Caki2 (cell line): ENCODE measurements around the gene PIK3R6. TPM values are rescaled to one million over a fixed set of nuclear protein-coding genes. Genes with fewer than 3 reads are reported as not detected.

Experiments
- DNase-seq: peaks from one replicate; pipeline ENCODE4 v3.0.0-alpha.2; 2015; ENCODE audit warnings: low read depth
- in situ Hi-C: cut with HindIII; loops from 2 replicates; pipeline ENCODE4 v1.10.0; 2016; ENCODE audit warnings: low sequenced_read_pairs, low pct_unique_long_range_greater_than_20kb, mixed read lengths
- total RNA-seq: library from RNA; depleted of rRNA; stranded (reverse); fragments of >200 nt; shearing (Covaris generic); gene quantifications from 2 replicates; pipeline ENCODE4 v1.2.3, GENCODE V29; 2014; ENCODE audit warnings: low replicate concordance

The PIK3R6 gene
- total RNA-seq, 1 experiment from 2014 or later = not detected

DNA sequence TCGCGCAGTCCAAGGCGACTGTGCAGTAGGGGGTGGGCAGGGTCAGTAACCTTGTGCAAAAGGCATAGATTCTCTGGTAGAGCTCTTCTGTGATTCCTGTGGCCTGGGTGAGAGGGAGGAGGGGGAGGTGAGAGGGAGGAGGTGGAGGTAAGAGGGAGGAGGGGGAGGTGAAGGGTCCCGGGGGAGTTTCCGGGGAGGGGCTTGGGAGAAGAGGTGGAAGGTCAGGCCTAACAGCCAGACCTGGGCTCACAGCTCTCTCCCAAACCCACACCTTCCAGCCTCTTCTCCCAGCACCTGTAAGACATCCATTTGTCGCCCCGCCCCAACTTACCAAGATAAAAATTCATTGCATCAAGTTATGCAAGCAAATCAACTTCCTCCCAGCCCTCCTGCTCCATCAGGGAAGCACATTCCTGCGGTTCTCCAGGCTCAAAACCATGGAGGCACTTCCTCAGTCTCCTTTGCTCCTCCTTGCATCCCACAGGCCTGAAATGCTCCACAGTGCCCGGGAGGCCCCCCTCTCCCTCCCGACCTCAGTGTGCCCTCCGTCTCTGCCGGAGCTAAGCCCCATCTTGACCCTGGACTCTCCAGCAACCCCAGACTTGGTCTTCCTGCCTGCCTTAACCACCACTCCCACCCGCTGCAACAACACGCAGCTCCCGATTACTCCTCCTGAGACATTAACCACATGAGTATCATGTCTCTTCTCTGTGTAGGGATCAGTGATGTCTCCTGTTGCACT lies 30.5 kb downstream of the PIK3R6 start:
- DNase-seq = no peak
- in situ Hi-C loops = no loop called here

DNA sequence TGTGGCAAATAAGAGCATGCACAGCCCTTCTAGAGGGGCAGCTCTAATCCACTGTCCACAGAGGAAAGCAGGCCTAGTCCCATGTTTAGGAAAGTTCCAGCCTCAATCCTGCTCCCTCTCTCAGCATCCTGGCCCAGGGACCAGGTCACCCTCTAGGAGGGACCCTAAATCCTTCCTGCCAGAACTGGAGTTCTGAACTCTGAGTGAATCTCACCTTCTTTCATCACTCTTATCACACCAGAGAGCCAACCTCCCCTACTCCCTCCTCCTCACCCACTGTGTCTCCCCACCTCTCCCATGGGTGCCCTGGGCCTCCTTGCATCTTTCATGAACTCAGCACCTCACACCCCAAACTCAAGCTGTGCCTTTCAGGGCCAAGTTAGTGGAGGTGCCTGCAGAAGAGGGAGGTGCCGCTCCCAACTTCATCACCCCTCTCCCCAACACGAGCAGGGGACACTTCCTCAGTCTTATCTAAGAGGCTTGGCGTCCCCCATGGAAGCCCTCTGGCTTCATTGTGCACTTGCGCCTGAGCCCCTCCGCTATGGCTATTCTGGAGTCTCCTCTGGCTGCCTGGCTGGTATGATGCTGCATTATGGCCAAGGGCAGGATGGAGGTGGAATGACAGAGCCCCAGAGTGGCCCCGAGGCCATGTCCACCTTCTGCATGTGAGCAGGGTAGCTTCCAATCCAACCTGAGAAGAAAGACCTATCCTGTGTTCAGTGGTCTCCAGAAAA lies 31.7 kb downstream of the PIK3R6 start:
- in situ Hi-C loops = no loop called here
- no peak for DNase-seq

DNA sequence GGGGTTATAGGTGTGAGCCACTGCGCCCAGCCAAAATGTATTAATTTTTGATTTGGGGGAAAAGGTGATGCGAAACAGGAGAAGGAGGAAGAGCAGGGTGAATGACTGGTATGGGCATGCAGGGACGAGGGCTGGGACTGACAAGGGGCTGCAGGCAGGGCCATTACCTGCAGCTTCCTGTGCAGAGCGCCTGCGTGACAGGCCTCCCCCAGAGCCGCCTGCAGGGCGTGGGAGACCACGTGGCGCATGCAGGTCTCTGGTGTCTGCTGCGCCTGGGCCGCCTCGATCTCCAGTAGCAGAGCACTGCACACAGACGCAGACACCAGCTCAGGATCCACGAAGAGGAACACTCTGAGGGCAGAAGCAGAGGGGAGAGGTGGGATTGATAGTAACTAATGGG lies 32.4 kb downstream of the PIK3R6 start:
- no peak for DNase-seq
- in situ Hi-C loops = no loop called here

DNA sequence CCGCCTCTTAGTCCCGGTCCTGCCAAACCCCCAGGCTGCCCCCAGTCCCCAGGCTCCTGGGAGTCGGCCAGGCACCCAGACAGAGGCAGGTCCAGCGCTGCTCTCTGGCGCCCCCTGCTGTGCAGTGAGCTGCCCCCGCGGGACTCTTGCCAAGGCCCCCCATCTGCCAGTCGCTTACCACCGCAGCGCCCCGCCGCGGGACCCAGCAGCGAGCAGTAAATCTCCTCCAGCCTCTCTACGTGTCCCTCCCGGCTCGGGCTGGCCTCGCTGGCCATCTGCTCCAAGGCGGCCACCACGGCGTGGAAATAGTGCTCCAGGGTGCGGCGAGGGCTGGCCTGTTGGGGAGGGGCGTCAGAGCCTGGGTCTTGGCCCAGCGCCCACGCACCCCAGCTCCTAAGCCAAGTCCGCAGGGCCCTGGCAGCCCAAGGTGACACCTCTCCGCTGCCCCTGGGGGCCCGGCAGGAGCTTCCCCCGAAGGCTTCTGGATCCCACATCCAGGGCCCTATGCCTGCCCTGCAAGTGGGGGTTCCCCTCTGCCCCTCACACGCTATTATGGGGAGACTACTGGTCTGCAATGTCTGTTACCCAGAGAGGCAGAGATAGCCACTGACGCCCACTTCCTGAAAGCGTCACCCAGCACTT lies 34.6 kb downstream of the PIK3R6 start:
- no peak for DNase-seq
- in situ Hi-C loops = no loop called here

DNA sequence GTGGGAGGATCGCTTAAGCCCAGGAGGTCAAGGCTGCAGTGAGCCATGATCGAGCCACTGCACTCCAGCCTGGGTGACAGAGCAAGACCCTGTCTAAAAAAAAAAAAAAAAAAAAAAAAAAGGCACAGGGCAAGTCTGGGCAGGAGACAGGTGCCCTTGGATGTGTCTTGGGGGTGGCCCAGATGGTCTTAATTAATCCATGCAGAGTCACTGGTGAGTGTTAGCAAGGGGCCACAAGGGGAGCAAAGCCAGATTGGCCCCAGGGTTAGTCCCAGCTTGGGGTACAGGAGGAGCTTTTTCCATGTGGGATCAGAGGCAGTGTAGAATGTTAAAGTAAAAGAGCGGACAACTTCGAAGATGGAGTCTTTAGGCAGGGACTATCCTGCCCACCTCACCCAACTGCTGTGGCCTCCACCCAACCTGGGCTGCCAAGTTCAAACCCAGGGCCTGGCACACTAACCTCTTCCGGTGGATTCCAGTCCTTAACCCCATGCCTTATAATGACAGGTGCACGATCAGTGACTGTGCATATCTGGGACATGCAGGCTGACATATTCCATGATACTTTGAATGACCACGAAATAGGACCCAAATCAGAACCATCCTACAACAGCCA lies 36.1 kb downstream of the PIK3R6 start:
- in situ Hi-C loops = no loop called here
- DNase-seq = no peak

DNA sequence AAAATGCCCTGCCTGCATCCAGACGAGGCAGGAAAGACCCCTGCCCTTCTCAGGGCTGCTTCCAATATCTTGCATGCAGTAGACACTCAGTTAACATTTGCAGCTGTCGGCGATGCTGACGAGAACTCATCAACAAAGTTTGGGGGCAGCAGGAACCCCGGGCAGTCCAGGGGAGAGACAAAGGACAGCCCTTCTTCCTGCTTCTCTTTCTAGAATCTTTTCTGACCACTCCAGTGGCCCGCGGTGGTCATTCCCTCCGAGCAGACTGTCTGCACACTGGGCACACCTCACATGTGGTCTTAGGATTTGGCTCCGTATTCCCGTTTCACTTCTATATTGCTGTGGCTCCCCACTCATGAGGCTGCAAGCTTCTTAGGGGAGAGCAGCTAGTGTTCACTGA lies 37.3 kb downstream of the PIK3R6 start:
- in situ Hi-C loops = no loop called here
- DNase-seq = no peak

DNA sequence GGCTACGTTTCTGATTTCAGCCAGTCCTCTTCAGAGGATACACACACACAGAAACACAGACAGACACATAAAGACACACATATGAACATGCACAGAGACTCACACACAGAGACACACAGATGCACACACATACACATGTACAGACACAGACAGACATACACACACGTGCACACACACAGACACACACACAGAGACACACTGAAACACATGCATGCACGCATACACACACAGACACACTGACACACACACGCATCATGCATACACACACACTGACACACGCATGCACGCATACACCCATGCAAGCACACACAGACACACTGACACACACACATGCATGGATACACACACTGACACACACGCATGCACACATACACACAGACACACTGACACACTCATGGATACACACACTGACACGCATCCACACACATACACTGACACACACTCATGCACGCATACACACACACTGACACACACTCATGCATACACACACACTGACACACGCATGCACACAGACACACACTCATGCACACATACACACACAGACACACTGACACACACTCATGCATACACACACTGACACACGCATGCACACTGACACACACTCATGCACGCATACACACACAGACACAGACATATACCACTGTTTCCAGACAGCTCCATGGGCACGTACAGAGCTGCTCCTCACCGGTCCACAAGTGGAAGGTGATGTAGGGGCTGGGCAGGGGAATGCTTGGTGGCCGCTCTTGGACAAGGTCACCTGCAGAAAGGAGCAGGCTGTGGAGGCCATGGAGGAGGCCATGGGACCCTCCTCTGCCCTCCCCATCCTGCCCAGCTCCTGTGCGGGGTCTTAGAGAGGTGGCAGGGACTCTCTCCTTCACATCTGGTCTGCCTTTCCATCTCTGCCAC lies 38.2 kb downstream of the PIK3R6 start:
- in situ Hi-C loops = no loop called here
- DNase-seq = no peak

DNA sequence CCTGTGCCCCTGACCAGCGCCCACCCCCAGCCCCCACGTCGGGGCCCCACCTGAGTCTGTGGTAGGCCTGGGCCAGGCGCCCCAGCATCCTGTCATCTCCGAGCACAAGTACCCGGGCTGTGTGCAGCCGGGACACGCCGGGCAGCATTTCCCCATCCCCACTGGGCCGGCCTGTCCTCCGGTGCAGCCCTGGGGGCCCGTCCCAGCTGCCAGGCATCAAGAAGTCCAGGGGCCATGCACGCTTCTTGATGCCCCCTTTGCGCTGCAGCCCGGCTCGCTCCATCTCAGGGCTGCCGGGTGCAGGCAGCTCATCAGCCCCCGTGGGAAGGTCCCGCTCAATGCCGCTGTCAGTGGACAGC lies 39.0 kb downstream of the PIK3R6 start:
- DNase-seq = no peak
- in situ Hi-C loops = no loop called here

DNA sequence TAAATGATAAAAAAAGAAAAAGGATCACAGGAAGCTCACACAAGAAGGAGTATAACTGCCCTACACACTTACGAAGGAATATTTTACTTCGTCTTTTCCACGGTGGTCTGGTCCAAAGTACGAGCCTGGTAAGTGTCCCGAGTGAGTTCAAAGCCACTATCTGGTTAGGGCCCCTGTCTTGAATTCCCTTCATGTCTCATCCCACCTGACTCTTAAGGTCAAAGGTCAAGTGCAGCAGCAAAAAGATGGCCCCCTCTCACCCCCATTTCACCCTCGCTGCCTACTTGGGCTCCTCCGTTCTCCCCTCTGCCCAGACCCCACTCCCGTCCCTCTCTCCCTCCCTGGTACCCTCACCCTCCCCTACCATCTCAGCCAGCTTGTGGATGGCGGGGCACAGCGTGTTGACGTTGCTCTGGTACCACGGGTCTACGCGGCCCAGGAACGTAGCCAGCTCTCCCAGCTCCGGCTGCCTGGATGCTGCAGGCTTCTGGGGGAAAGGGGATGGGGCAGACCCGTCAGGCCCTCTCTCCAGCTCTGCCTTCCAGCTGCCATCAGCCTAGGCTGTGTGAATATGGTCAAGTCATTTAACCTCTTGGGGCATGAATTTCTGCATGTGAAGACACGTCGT lies 40.6 kb downstream of the PIK3R6 start:
- in situ Hi-C loops = no loop called here
- DNase-seq = no peak

DNA sequence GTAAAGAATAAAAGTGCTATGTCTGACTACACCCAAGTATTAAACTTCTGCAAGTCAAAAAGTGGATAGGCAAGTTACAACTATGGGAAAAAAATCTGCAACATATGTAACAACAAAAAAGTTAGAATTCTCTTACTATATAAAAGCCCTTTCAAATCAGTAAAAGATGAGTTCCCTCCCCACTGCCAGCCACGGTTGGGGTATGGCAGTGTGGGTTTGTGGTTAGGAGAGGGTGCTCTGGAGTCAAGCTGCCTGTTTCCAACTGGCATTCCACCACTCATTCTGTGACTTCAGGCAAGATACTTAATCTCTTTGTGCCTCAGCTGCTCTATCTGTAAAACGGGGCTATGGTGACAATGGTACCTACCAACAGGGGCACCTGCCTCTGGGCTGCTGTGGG lies 41.7 kb downstream of the PIK3R6 start:
- in situ Hi-C loops = no loop called here
- no peak for DNase-seq

DNA sequence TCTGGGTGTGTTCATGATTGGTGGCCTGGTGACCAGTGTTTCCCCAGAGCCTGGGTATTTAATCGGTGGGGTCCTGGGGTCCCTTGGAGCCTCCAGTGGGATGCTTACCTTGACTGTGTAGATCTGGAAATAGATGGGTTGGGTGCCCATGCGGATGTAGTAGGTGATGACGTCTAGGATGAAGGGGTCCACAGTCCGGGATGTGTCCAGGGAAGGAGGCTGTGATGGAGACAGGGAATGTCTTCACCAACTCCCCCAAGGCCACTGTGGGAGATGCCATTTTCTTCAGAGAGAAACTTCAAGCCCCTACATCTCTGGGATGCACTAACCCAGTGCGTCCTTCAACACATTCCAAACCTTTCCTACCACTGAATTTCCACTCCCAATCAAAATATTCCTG lies 44.2 kb downstream of the PIK3R6 start:
- DNase-seq = no peak
- in situ Hi-C loops = no loop called here

DNA sequence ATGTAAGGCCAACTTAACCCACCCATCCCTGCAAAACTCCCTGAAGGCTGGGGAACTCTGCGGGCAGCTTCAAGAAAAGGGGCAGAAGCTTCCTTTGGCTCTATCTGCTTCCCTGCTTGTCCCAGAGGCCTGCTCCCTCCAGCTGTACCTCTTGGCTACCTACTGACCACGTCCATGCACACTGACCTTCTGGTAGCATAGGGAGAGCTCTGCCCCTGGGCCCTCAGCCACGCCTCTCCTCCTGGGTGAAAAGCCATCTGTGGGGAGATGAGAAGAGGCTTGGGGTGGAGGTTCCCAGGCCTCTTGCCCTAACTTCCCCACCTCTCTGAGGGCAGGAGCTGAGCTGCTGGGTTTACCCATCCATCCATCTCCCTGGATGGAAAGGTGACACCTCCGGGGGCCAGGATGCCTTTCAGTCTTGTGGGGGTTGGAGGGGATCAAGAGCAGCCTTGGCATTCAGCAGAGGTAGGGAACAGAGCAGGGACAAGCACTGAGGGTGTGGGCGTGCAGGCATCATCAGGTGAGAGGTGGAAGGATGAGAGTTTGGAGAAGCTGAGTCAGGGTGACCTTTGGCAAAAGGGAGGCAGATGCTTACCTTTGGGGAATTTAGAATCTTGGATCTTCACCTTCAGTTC lies 45.0 kb downstream of the PIK3R6 start:
- DNase-seq = no peak
- in situ Hi-C loops = no loop called here

DNA sequence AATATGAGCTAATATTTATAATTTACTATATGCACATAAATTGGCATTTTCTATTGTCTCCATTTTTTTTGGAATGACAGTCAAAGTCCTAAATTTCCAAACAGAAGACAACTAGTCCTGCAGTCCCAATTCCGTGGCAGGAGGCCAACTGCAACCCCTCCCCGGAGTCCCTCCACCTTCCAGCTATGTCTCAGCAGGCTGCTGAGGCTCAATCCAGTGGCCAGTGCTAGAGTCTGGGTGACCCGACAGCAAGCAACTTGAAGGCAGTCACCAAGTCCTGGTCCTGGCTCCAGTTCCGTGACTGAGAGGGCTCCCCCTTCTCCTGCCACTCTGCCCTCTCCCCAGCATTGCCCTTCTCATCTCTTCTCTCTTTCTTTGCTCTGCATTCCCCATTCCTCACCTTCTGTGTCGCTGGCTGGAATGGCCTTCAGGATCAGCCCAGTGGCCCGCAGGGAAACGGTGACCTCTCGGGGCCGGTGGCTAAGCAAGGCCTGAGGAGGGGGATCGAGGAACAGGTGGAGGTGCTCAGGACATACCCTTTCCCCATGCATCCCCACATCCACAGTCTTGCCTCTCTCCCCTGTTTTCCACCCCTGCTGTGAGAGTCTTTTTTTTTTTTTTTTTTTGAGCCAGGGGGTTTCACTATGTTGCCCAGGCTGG lies 45.9 kb downstream of the PIK3R6 start:
- DNase-seq = no peak

DNA sequence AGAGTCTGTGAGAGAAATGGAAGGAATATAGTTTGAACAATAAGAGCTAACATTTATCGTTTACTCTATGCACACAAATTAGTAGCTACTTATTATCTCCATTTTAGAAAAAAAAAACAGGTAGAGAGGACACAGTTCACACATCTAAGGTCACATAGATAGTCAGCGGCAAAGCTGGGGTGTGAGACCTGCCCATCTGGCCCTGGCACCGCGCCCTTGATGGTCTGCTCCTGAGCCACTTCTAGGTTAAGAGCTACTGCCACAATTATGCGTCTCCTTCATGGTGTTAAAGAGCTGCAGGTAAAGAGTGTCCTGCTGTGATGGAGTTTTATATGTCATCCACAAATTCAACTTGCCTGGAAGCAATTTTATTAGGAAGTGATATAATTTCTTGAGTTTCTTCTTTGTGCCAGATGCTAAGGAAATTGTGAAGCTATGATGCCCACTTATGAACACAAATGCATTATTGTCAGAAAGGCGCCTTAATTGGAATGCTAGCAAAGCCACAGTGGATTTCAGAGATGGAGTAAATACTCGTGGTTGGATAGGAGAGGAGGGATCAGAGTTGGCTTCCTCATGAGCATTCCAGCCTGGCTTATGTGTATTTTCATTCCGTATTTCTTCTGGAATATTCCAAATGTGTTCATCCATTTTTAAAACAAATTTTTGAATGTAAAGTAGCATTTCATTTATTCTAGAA lies 47.0 kb downstream of the PIK3R6 start:
- in situ Hi-C loops = no loop called here
- no peak for DNase-seq

More for the DNA sequence above, 45.9 kb downstream of the PIK3R6 start:
- in situ Hi-C loops = no loop called here

DNA sequence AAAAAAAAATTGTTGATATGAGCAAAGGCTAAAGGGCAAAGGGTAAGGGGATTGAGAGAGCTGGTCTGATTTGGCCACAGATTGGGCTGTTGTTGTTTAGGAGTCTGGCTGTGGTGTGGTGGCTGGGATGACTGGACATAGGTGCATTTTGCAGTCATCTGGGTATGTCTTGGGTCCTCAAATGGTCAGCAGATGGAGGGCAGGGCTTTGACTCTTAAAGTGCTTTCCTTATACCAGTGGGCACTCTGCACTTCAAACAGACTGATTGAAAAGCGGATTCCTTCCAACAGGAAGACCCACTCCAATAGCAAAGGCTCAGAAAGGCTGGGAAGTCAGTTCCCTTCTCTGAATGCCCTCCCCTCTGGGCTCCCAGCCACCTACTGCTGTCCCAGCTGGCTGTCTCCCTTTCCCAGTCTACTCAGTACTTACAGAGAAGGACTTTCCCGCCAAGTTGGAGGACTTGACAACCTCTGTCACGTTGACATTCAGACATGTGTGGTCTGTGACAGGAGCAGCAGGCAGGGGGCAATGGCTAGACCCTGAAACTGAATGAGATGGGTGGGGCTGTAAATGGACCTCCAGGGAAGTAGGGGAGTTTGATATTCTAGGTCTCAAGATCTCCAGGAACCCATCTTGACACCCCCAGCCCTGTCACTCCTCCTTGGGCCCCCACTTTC lies 48.7 kb downstream of the PIK3R6 start:
- in situ Hi-C loops = no loop called here
- no peak for DNase-seq

DNA sequence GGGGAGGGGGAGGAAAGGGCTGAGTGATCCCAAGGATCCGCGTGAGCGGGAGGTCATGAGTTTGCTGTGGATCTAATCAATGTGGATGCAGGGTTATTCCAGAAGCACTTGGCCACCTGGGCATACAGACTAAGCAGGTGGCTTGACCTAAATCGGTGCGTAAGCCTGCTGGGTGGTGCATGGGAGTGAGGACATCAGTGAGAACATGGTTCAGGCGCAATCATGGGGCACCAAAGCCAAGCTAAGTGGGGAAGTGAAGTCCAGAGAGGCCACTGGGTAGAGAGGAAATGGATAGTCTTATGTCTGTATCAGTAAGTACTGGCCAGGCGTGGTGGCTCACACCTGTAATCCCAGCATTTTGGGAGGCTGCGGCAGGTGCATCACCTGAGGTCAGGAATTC lies 49.4 kb downstream of the PIK3R6 start:
- no peak for DNase-seq
- in situ Hi-C loops = no loop called here
